Measurements from ENCODE around the gene AFF3.

Gene AFF3

GRCh38 chr2:100011272-100011731, 131.1 kb downstream of the AFF3 start:
- DNase-seq (ENCODE audit: low read depth in 2 of 2): no peak

GRCh38 chr2:100010606-100011005, 131.8 kb downstream of the AFF3 start:
- no peak for DNase-seq (ENCODE audit: low read depth in 2 of 2)

DNA sequence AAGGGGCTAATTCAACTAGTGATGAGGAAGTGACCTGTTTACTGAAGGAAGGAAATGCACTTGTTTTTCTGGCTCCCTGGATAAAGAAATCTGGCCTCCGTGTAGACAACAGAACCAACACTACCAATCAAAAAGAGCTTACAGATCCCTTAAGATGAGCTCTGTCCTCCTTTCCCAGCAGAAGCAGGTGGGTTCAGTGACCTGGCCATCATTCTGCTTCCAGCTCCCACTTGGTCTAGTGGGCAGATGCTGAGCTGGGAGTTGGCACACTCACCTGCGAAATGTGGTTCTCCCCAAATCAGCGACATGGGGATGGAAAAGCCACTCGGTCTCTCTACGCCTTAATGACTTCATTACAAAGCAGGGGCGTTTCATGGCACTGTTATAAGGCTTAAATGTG, 132.6 kb downstream of the AFF3 start:
- no peak for DNase-seq (ENCODE audit: low read depth in 2 of 2)

GRCh38 chr2:100008956-100009355, 133.4 kb downstream of the AFF3 start:
- no peak for DNase-seq (ENCODE audit: low read depth in 2 of 2)

- DNase-seq (ENCODE audit: low read depth in 2 of 2): no peak
Measured at GRCh38 chr2:100006516-100006915, 135.9 kb downstream of the AFF3 start.

- no peak for DNase-seq (ENCODE audit: low read depth in 2 of 2)
Measured at GRCh38 chr2:100004959-100005387, 137.4 kb downstream of the AFF3 start.

GRCh38 chr2:100004348-100004884, 138.0 kb downstream of the AFF3 start:
- no peak for DNase-seq (ENCODE audit: low read depth in 2 of 2)

- DNase-seq (ENCODE audit: low read depth in 2 of 2): no peak
Measured at GRCh38 chr2:100002059-100002458, 140.3 kb downstream of the AFF3 start.

DNA sequence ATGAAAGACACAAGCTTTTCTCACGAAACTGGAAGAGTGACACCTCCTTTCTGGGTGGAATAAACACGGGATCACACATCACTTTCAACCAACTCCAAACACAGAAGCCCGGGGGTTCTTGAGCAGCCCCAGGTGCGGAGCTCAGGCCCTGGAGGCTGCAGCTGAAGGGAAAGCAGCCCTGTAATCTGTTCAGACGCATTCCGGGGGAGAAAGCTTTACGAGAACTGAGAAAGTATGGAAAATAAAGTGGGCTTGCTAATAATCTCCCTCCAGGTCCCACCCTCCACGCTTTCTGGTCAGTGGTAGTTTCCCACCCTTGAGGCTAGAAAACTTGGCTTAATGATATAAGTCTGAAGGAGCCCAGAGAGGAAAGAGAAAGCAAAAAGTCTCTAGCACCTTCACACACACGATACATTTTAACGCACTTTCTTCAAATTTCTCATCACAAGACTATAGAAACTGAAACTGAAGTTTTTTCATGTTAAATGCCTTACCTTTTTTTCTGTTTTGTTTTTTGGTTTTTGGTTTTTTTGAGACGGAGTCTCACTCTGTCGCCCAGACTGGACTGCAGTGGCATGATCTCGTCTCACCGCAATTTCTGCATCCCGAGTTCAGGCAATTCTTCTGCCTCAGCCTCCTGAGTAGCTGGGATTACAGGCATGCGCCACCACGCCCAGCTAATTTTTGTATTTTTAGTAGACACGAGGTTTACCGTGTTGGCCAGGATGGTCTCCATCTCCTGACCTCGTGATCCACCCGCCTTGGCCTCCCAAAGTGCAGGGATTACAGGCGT, 141.3 kb downstream of the AFF3 start:
- DNase-seq (ENCODE audit: low read depth in 2 of 2): no peak

GRCh38 chr2:99998651-99999320, 143.6 kb downstream of the AFF3 start:
- no peak for DNase-seq (ENCODE audit: low read depth in 2 of 2)

GRCh38 chr2:99989905-99990304, 152.5 kb downstream of the AFF3 start:
- no peak for DNase-seq (ENCODE audit: low read depth in 2 of 2)

DNA sequence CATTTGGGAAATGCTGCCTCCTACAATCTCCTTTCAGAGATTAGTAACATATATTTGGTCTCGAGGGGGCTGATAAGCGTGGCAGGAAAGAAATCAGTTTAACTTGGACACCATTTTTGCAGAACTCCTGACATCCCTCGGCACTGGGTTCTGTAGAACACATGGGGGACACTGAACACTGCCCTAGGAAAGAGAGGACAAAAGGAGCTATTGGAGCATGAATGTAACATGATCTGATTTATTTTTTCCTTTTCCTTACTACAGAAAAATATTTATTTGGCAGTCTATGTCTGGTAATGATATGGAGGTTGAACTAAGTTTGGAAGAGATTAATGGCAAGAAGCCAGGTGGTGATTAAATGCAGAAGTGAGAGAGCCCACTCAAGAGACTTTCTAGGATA, 153.8 kb downstream of the AFF3 start:
- DNase-seq (ENCODE audit: low read depth in 2 of 2): no peak

DNA sequence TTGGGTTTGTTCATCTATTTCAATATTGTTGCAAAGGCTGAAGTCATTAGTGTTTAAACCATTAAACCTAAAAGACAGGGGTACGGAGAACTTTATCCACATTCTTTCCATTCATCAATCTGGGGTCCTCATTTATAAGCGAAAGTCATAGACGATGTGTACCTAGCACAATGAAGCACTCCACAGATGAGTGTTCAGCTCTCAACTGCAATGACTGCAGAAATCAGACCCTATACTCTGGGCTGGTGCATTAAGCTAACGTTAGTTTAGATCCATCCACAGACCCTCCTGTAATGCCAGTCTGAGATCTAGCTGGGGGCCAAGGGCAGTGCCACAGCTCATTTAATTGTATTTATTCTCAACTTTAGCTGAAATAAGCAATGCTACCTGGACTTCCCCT, 155.2 kb downstream of the AFF3 start:
- no peak for DNase-seq (ENCODE audit: low read depth in 2 of 2)

- DNase-seq (ENCODE audit: low read depth in 2 of 2): no peak
Measured at GRCh38 chr2:99984799-99985515, 157.4 kb downstream of the AFF3 start.

DNA sequence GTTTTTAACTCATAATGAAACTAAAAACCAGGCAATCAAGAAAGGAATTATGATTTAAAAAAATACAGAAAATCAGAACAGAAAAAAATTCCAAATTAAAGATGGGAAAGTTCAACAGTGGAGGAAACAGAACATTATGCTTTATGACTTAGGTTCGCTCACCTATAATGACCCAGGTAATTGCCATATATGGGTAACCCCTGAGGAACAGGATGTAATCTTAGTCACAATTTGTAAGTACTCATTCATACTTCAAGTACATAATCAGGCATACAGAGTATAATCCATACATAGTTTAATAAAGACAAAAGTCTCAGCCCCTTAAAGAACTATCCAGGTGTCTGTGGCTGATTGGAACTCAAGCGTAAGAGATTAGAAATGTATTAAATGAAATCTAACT, 159.6 kb downstream of the AFF3 start:
- DNase-seq (ENCODE audit: low read depth in 2 of 2): no peak

DNA sequence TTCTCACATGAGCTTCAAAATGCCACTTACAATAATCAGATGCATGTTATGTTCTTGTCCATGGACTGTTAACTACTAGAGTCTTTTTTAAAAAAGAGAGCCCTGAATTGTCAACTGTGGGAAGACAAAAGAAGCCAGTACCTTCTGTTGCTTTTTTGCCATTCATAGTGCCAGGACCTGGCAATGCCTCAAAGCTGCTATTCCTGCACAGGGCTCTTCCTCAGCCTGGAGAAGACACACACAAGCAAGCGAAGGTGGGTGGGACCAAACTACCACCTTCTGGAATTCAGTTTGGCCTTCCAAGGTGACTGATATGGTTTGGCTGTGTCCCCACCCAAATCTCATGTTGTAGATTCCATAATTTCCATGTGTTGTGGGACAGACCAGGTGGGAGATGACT, 160.6 kb downstream of the AFF3 start:
- DNase-seq (ENCODE audit: low read depth in 2 of 2): no peak

- DNase-seq (ENCODE audit: low read depth in 2 of 2): no peak
Measured at GRCh38 chr2:99980176-99980575, 162.2 kb downstream of the AFF3 start.

DNA sequence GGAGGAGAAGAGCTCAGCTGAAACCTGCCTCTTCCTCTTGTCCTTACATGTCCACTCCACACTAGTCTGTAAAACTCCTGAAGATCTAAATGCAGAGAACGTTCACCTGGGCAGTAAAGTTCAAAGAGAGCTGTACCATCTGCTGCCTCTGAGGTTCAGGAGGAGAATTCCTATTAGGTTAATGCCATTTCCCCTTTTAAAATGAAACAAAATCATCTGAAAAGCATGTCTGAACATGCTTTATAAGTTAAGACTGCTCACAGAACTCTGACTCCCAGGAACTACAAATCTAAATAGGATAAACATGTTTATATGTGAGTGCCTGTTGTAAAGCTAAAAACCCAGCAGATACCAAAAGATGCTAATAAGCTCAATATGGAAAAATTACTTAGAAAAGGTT, 164.4 kb downstream of the AFF3 start:
- no peak for DNase-seq (ENCODE audit: low read depth in 2 of 2)

DNA sequence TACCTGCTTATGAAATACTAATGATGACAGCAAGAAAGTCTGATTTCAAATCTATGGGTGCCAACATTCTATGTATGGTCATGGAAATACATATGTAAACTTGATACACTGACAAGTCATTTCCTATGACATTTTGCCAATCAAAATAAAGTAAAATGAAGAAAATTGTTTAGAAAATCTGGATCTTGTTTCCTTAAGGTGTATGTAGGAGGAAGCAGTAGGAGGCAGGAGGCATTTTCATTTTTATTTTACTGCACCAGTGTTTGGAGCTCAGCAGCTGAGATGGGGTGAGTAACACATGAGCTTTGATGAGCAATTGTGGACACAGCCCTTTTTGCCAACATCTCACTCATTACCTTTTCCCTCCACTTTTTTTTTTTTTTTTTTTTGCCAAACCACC, 167.0 kb downstream of the AFF3 start:
- no peak for DNase-seq (ENCODE audit: low read depth in 2 of 2)

- DNase-seq (ENCODE audit: low read depth in 2 of 2): no peak
Measured at GRCh38 chr2:99974682-99975375, 167.6 kb downstream of the AFF3 start.

DNA sequence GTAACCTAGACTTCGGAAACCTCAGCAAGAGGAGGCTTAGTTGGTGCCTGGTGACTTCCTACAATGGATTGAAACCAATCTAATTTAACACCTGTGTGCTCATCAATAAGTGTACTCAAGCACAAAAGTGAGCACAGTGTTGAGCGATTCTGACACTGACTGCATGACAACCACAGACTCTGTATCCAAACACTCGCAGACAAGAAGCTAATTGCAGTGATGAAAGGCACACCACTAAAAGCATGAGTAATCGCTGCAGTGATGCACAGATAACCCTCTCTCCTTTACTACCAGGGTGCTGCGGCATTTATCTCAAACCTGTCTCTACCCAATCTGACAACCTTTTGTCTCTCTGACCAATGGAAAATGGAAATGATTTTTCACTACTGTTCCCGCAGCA, 168.1 kb downstream of the AFF3 start:
- no peak for DNase-seq (ENCODE audit: low read depth in 2 of 2)
